HEK293 (cell line): ENCODE results near the gene TEX2.

Source experiments
- ATF2 ChIP-seq: fragments of 450-650 bp; formaldehyde crosslinking; IDR thresholded peaks from 2 replicates; pipeline ENCODE4 v1.5.1; 2016; ENCODE audit warnings: missing biosample characterization, missing genetic modification characterization, low read depth
- CTCF ChIP-seq: fragments of 450-650 bp; formaldehyde crosslinking; IDR thresholded peaks from 2 replicates; pipeline ENCODE4 v1.5.1; 2016; ENCODE audit warnings: missing biosample characterization, missing genetic modification characterization
- MEIS1 ChIP-seq: sonication (generic); formaldehyde crosslinking; IDR thresholded peaks from 2 replicates; pipeline ENCODE4 v1.8.1; 2022; ENCODE audit warnings: missing genetic modification reagents, mild to moderate bottlenecking, borderline replicate concordance
- PRDM4 ChIP-seq: fragments of 450-650 bp; formaldehyde crosslinking; IDR thresholded peaks from 2 replicates; pipeline ENCODE4 v1.5.1; 2017; ENCODE audit warnings: missing biosample characterization, missing genetic modification characterization
- ZBTB20 ChIP-seq: fragments of 450-650 bp; formaldehyde crosslinking; IDR thresholded peaks from 2 replicates; pipeline ENCODE4 v1.5.1; 2016; ENCODE audit warnings: missing biosample characterization, missing genetic modification characterization
- ZNF112 ChIP-seq: fragments of 450-650 bp; formaldehyde crosslinking; IDR thresholded peaks from 2 replicates; pipeline ENCODE4 v1.5.0; 2017; ENCODE audit warnings: missing biosample characterization, missing genetic modification characterization
- ZNF133 ChIP-seq: fragments of 450-650 bp; formaldehyde crosslinking; IDR thresholded peaks from 2 replicates; pipeline ENCODE4 v1.5.1; 2016; ENCODE audit warnings: missing biosample characterization, missing genetic modification characterization
- ZNF24 ChIP-seq: fragments of 450-650 bp; formaldehyde crosslinking; IDR thresholded peaks from 2 replicates; pipeline ENCODE4 v1.5.1; 2016; ENCODE audit warnings: missing biosample characterization, missing genetic modification characterization
- ZNF473 ChIP-seq: fragments of 450-650 bp; formaldehyde crosslinking; IDR thresholded peaks from 2 replicates; pipeline ENCODE4 v1.5.1; 2017; ENCODE audit warnings: missing biosample characterization, missing genetic modification characterization
- ZNF571 ChIP-seq: fragments of 450-650 bp; formaldehyde crosslinking; IDR thresholded peaks from 2 replicates; pipeline ENCODE4 v1.5.0; 2017; ENCODE audit warnings: missing biosample characterization, missing genetic modification characterization
- ZNF596 ChIP-seq: fragments of 450-650 bp; IDR thresholded peaks from 2 replicates; pipeline ENCODE4 v1.5.0; 2018; ENCODE audit warnings: missing biosample characterization, mild to moderate bottlenecking, missing genetic modification characterization, moderate library complexity
- ZNF704 ChIP-seq: fragments of 450-650 bp; formaldehyde crosslinking; IDR thresholded peaks from 2 replicates; pipeline ENCODE4 v1.5.1; 2016; ENCODE audit warnings: missing biosample characterization, missing genetic modification characterization

GRCh38 chr17:64178011-64178825 lies 84.8 kb downstream of the TEX2 start:
- no peak for TF ChIP-seq ZNF473 (tag by site-specific recombination)
- TF ChIP-seq CTCF (tag by site-specific recombination) = no peak
- TF ChIP-seq ZNF112 (tag by site-specific recombination) = no peak
- TF ChIP-seq ZNF596 = no peak
- no peak for TF ChIP-seq MEIS1
- no peak for TF ChIP-seq PRDM4 (tag by site-specific recombination)
- TF ChIP-seq ZNF133 (tag by site-specific recombination) = no peak
- TF ChIP-seq ZNF24 (tag by site-specific recombination) = no peak
- no peak for TF ChIP-seq ZNF571 (tag by site-specific recombination)
- TF ChIP-seq ATF2 (tag by site-specific recombination) = no peak
- TF ChIP-seq ZNF704 (tag by site-specific recombination) = no peak
- TF ChIP-seq ZBTB20 (tag by site-specific recombination) = no peak
